Measurements from ENCODE around the gene ABHD16A. TPM values are rescaled to one million over a fixed set of nuclear protein-coding genes. Genes with fewer than 3 reads are reported as not detected.

The ABHD16A gene
- total and polyA plus RNA-seq, 2 of the 13 experiments (the other 11 are each of a cell fraction or from before 2014, with no cell fraction given), result 43.5 to 45.4 TPM

DNA sequence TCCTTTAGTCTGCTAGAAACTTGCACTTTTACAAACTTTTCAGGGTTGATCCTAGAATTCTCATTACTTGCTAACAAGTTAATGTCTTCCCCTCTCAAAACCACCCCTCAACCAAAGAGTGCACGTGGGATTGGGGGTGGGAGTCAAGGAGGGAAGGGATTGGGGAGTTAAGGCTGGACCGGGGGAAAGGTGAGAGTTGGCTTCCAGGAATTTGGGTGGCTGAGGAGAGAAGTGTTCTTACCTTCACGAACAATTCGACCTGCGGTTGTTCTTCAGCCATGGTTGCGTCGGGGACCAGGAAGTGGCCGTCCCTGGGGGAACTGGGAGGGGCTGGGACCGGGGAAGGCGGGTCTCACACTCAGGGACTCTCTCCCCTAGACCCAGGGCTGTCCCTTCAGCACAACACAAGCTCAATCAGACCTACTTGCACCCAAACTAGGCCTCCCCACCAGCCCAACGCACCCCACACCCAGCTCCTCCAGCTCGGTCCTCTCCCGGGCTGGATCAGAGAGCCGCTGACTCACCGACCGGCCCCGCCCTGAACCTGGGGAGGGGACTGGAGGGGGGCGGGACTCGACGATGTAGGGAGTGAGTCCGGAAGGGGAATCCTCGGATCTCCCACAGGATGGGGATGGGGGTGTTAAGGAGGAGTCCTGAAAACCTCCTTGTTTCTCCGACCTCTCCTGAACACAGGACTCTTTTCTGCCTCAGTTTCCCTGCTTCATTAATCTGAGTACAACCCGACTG lies 33.1 kb upstream of the ABHD16A start, which contains the start of gene CLIC1 (continued):
- TF ChIP-seq CHD4 (IDR thresholded peaks at IDR 0.05; ENCODE audit: borderline replicate concordance, low read length), result no peak
- peak; percentile 73 for TF ChIP-seq PHF8 (CRISPR knock-in tag; IDR thresholded peaks at IDR 0.05)
- TF ChIP-seq CERS6 (CRISPR knock-in tag; IDR thresholded peaks at IDR 0.05), result no peak
- TF ChIP-seq, protein P1, sequence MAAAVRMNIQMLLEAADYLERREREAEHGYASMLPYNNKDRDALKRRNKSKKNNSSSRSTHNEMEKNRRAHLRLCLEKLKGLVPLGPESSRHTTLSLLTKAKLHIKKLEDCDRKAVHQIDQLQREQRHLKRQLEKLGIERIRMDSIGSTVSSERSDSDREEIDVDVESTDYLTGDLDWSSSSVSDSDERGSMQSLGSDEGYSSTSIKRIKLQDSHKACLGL (CRISPR knock-in tag; IDR thresholded peaks at IDR 0.05), result peak; percentile 58; the same call in 1 of the 2 replicates
- no peak for TF ChIP-seq SETDB1 (CRISPR knock-in tag; IDR thresholded peaks at IDR 0.05; ENCODE audit: borderline replicate concordance)
- no peak for TF ChIP-seq MIER3 (CRISPR knock-in tag; IDR thresholded peaks at IDR 0.05; ENCODE audit: borderline replicate concordance)
- peak; percentile 91; the same call in 1 of the 2 replicates for TF ChIP-seq ZNF780A (CRISPR knock-in tag; IDR thresholded peaks at IDR 0.05)
- peak; percentile 83; the same call in 1 of the 2 replicates for TF ChIP-seq NRL (CRISPR knock-in tag; IDR thresholded peaks at IDR 0.05; ENCODE audit: borderline replicate concordance)
- peak; percentile 69 for TF ChIP-seq ZNF891 (CRISPR knock-in tag; IDR thresholded peaks at IDR 0.05)
- TF ChIP-seq NFIB (CRISPR knock-in tag; IDR thresholded peaks at IDR 0.05; ENCODE audit: borderline replicate concordance), result no peak
- TF ChIP-seq DMAP1 (CRISPR knock-in tag; IDR thresholded peaks at IDR 0.05), result peak; percentile 89
- TF ChIP-seq GTF2F1 (IDR thresholded peaks at IDR 0.05; ENCODE audit: low read length), result peak; percentile 80; the same call in 1 of the 2 replicates
- TF ChIP-seq THYN1 (CRISPR knock-in tag; IDR thresholded peaks at IDR 0.05; ENCODE audit: borderline replicate concordance, low read depth), result no peak
- peak; percentile 84; the same call in 1 of the 2 replicates for TF ChIP-seq POLR2AphosphoS2 (IDR thresholded peaks at IDR 0.05; ENCODE audit: low read depth, low read length)
- TF ChIP-seq ZNF709 (CRISPR knock-in tag; IDR thresholded peaks at IDR 0.05), result no peak
- TF ChIP-seq FUBP1 (CRISPR knock-in tag; IDR thresholded peaks at IDR 0.05; ENCODE audit: borderline replicate concordance), result no peak
- no peak for TF ChIP-seq ZNF781 (CRISPR knock-in tag; IDR thresholded peaks at IDR 0.05; ENCODE audit: borderline replicate concordance, not compliant biosample characterization)
- peak; percentile 55 for TF ChIP-seq ZBTB7B (CRISPR knock-in tag; IDR thresholded peaks at IDR 0.05)
- TF ChIP-seq TEAD3 (CRISPR knock-in tag; optimal IDR thresholded peaks at IDR 0.05; ENCODE audit: borderline replicate concordance), result peak; percentile 63
- TF ChIP-seq PRMT3 (CRISPR knock-in tag; IDR thresholded peaks at IDR 0.05; ENCODE audit: borderline replicate concordance, low read depth), result no peak
- TF ChIP-seq, protein P2, sequence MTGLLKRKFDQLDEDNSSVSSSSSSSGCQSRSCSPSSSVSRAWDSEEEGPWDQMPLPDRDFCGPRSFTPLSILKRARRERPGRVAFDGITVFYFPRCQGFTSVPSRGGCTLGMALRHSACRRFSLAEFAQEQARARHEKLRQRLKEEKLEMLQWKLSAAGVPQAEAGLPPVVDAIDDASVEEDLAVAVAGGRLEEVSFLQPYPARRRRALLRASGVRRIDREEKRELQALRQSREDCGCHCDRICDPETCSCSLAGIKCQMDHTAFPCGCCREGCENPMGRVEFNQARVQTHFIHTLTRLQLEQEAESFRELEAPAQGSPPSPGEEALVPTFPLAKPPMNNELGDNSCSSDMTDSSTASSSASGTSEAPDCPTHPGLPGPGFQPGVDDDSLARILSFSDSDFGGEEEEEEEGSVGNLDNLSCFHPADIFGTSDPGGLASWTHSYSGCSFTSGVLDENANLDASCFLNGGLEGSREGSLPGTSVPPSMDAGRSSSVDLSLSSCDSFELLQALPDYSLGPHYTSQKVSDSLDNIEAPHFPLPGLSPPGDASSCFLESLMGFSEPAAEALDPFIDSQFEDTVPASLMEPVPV (CRISPR knock-in tag; IDR thresholded peaks at IDR 0.05), result peak; percentile 79; the same call in 1 of the 2 replicates
